GM21528 (cell line): ENCODE measurements around the gene RYR3.

Experiments used
- ATAC-seq: cut with Tn5 transposase; IDR thresholded peaks from one replicate; pipeline ENCODE4 v1.9.1; 2021; ENCODE audit warnings: mild to moderate bottlenecking, moderate library complexity; ENCODE audit not compliant: unreplicated experiment, low FRiP score

Gene RYR3

GRCh38 chr15:33378866-33379480 lies 68.2 kb downstream of the RYR3 start:
- ATAC-seq: no peak

DNA sequence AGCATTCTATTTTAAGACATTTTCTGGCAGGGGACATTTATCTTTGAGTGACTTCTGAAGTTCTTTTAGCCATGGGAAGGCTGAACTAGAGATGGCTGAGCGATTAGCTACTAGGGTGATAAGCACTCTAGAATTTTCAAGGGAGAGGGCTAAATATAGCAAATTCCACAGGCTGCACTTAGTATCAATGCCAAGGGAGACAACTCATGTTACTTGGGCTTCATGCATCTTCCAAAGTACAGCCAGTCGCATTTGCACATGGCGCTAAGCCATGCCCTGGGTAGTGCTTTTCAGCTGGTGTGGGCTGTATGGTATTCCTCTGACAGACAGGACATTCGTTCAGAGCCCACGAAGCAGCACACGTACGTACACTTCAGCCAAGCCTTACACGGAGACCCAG lies 69.6 kb downstream of the RYR3 start:
- no peak for ATAC-seq

- no peak for ATAC-seq
Measured at GRCh38 chr15:33382491-33382890, 71.7 kb downstream of the RYR3 start.

DNA sequence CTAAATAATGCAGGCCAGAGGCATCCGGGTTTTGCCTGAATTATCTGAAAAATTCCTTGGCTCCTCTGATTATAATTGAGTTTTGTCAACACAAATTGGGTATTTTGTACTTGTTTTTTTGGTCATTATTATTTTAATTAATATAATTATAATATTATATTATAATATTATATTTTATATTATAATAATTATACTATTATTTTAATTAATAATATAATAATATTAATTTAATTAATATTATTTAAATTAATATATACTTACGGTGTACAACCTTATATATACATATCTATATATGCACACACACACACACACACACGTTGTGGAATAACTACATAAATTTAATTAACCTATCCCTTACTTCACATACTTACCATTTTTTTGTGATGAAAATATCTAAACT lies 73.5 kb downstream of the RYR3 start:
- no peak for ATAC-seq

DNA sequence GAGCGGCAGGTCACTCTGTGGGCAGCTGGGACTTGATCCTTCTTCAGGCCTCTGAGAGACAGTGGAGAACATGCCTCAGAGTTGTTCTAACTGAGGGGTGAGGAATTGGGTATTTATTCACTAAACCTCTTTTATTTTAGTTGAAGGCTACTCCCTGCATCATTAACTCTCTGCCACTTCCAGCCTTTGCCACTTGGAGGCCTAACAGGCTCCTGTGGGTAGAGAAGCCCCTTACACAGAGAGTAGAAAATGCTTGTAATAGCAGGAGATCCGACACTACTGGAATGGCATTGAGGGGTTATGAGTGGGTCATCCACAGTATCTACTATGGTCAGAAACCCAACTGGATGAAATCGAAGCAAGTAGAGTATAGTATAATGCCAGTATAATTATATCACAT lies 81.7 kb downstream of the RYR3 start:
- ATAC-seq: no peak

GRCh38 chr15:33393546-33393945 lies 82.8 kb downstream of the RYR3 start:
- no peak for ATAC-seq

- no peak for ATAC-seq
Measured at GRCh38 chr15:33395321-33395720, 84.6 kb downstream of the RYR3 start.

- no peak for ATAC-seq
Measured at GRCh38 chr15:33395846-33396245, 85.1 kb downstream of the RYR3 start.

DNA sequence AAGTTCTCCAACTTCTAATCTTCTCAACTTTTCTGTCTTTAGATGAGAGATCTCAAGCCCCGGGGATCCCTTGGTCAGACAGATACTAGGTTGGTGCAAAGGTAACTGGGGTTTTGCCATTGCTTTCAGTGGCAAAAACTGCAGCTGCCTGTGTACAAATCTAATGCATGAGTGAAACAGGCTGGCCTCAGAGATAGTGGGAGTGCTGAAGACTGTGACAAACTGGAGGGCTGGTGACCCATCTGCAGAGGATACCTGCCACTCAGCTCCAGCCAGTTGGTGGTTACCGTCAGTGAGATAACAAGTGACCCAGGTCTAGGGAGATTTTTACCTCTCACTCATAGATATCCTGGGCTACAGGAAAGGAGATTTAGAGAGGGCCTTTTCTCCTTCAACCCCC lies 85.7 kb downstream of the RYR3 start:
- ATAC-seq: no peak

- no peak for ATAC-seq
Measured at GRCh38 chr15:33398555-33398954, 87.8 kb downstream of the RYR3 start.

DNA sequence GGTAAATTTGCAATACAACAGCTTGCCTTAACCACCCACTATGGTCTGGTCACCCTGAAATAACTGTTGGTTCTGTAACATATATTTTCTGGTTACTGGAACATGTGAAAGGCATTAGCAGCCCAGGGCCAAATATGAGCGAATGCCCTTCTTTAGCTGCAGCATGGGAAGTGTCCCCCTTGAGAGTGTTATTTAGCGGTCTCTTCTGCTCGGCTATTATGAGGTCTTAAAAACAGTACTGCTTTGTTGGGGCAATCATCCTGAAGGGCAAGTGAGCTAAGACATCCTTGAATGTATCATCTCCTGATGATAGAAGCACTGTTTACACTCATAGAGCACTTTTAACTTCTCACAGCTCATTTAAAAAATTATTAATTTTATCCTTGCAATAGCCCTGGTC lies 90.2 kb downstream of the RYR3 start:
- no peak for ATAC-seq

DNA sequence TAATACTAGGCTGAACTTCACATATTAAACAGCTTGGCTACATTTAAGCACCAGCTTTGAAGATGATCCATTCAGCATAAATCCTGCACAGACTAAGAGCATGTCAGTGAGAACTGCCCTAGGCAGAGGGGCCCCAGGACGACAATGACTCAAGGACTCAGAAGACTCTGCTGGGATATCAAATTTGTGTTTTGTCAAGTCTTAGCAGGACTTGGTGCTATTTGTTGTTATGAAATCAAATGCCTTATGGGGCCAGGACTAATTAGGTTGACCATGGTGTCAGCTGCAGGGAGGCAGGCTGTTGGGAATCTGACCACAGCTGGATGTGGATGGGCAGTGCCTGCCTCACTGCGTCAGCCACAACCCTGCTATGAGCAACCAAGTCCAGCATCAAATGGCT lies 91.8 kb downstream of the RYR3 start:
- ATAC-seq: no peak

DNA sequence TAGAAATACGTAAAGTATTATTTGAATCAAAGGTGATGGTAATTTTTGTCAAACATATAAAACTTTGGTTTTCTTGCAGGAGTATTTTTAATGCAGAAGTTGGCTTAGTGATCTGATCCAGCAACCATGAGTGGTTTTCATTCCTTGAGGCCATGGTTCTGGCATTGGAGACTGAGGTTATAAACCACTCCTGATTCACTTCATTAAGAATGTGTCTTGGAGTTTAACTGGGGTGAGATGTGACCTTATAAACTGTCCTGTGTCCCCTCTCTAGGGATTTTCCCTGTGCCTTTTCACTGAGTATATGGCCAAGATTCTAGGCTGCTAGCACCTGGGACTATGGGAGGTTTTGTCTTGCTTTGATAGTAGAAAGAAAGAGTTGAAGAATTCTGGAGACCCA lies 94.3 kb downstream of the RYR3 start:
- no peak for ATAC-seq

GRCh38 chr15:33411596-33412540 lies 101.1 kb downstream of the RYR3 start:
- ATAC-seq: no peak

- ATAC-seq: no peak
Measured at GRCh38 chr15:33419701-33420100, 108.9 kb downstream of the RYR3 start.

DNA sequence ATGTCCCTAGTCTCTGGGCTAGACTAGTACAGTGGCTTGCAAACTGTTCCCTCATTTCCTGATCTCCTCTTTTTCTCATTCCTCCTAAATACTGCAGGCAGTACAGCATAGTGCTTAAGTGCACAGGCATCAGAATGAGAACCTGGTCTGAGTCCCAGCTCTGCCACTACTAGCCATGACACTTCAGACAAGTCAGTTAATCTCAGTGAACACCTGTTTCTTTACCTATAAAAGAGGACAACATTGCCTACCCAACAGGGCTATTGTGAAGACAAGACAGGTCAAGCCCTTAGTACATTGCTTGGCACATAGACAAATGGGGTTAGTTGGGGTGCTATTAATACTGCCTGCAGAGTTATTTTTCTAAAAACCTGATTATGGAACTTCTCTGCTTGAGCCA lies 113.3 kb downstream of the RYR3 start:
- ATAC-seq: no peak

DNA sequence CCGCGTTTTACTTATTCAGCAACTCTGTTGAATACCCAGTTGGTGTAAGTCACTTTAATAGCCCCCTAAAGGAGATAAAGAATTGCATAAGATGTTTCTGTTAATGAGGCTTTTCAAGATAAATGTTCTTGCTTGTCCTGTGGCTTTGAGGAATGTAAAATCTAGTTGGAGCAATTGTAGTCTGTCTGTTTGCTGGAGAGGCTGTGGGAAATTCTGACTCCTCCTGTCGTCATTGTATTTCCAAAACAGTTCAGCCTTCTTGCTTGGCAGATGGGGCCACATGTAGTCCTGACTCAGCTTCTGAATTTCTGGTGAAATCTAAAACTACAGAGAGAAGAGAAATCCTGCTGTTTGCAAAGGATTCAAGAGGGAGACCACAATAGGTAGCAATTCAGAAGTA lies 114.4 kb downstream of the RYR3 start:
- no peak for ATAC-seq

DNA sequence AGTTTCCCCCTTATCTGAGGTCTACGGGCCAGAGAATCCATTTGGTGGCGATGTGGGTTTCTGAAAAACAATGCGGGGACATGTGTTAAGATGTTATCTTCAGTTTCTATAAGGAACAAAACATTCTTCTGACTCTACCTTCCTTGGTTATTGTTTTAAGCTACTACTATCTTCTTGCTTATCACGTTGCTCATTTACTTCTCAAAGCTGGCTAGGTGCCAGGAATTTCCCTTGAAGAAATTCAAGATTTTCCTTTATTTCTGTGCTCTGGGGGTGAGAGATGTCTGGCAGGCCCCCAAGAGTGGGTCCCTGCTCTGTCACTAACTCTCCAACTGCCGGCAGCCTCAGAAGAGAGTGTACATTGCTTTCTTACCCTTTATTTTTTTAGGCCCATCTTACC lies 119.8 kb downstream of the RYR3 start:
- ATAC-seq: no peak

DNA sequence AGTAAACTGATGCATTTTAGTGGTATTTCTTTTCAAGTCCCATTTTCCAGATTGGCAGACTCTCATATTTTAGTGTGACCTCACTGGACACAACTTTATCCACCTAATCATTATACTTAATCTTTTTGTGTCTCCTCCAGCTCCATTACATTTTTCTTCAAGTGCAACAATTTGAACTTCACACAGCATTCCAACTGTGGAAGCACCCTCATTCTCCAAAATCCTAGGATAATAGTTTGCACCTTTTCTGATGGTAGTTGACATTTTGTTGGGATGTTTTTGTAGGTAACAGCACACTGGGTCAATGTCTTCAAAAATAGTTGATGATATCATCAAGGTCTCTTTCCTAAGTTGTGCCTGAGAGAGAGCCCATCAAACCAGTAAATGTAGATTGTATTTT lies 123.1 kb downstream of the RYR3 start:
- no peak for ATAC-seq

DNA sequence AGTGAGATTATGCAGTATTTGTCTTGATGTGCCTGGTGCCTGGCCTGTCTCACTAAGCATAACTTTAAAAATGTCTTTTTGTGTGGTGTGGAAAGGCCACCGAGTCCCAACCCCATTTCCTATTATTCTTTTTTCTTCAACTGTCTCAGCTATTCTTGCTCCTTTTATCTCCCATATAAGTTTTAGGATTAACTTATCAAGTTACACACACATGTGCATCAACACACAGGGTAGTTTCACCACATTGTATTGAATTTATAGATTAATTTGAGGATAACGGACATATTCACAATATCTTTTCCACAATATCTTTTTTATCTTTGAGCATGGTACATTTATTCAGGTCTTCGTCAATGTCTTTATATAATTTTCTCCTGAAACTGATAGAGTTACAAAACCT lies 127.6 kb downstream of the RYR3 start:
- no peak for ATAC-seq

DNA sequence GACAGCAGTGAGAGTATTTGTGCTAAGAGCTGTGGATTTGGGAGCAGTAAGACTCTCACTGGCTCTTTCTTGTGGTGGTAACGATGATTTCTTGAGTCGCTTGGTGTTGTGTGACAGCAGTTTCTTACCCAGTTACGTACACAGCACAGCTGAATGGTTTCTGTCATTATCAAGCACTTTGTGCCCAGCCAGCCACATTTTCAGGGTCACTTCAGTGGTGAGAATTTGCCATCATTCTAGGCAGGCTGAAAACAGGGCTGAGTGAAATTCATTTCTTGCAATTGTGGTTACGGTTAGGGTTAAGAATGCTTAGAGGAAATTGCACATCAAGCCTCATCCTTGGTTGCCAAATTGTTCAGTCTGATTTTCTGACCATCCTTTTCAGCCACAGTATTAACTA lies 130.1 kb downstream of the RYR3 start:
- ATAC-seq: no peak

DNA sequence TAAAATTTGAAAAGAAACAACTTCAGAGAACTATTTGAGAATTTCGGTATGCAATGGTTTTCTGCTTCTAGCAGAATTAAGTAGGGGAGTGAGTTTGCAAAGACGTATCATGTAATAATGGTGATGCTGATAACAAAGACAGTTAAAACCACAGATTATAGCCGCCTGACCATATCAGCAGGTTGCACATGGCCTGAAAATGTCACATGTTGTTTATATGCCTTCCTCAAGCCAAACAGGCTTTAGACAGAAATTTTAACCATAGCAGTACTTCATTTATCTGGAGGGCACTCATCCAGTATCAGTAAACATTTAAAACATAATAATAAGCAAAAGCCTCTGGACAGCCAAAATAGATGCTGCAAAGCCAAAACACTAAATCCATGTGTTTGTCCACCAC lies 131.7 kb downstream of the RYR3 start:
- no peak for ATAC-seq
